H9 (cell line): Measurements from ENCODE around the gene ACP1. TPM values are rescaled to one million over a fixed set of nuclear protein-coding genes. Genes with fewer than 3 reads are reported as not detected.
A peak's percentile ranks its signal among the peaks of the same experiment; 100 is the strongest.

Source experiments
- DNase-seq: peaks from one replicate; pipeline ENCODE4 v3.0.0-alpha.2; 2017
- H2AFZ ChIP-seq: one replicate; pipeline ENCODE4 v1.6.1; 2013; ENCODE audit warnings: mild to moderate bottlenecking, low read length, control low read depth, moderate library complexity
- H2AK5ac ChIP-seq: 2 replicates; pipeline ENCODE4 v1.6.1; 2013; ENCODE audit warnings: low read length, control low read depth, mixed read lengths; ENCODE audit not compliant: insufficient read length
- H2BK120ac ChIP-seq: one replicate; pipeline ENCODE4 v1.6.1; 2013; ENCODE audit warnings: low read depth, mild to moderate bottlenecking, low read length, control low read depth, inconsistent platforms; ENCODE audit not compliant: poor library complexity, severe bottlenecking
- H2BK12ac ChIP-seq: 2 replicates; pipeline ENCODE4 v1.6.1; 2013; ENCODE audit warnings: low read length, control low read depth, mixed read lengths, low read depth; ENCODE audit not compliant: insufficient read length
- H2BK15ac ChIP-seq: 2 replicates; pipeline ENCODE4 v1.6.1; 2013; ENCODE audit warnings: low read depth, low read length, control low read depth
- H2BK20ac ChIP-seq: one replicate; pipeline ENCODE4 v1.6.1; 2013; ENCODE audit warnings: low read depth, mild to moderate bottlenecking, low read length, control low read depth, inconsistent platforms; ENCODE audit not compliant: poor library complexity, severe bottlenecking
- H2BK5ac ChIP-seq: 2 replicates; pipeline ENCODE4 v1.6.1; 2013; ENCODE audit warnings: low read length, control low read depth, mixed read lengths; ENCODE audit not compliant: insufficient read length
- H3K14ac ChIP-seq: 2 replicates; pipeline ENCODE4 v1.6.1; 2013; ENCODE audit warnings: low read length, control low read depth; ENCODE audit not compliant: insufficient read depth
- H3K18ac ChIP-seq: 2 replicates; pipeline ENCODE4 v1.6.1; 2013; ENCODE audit warnings: low read depth, mild to moderate bottlenecking, mixed read lengths, low read length, control low read depth; ENCODE audit not compliant: insufficient read length
- H3K23ac ChIP-seq: 2 replicates; pipeline ENCODE4 v1.6.1; 2013; ENCODE audit warnings: low read length, control low read depth, mixed read lengths, low read depth; ENCODE audit not compliant: insufficient read length
- H3K23me2 ChIP-seq: 2 replicates; pipeline ENCODE4 v1.6.1; 2013; ENCODE audit warnings: low read depth, mild to moderate bottlenecking, mixed read lengths, low read length, control low read depth; ENCODE audit not compliant: insufficient read length, poor library complexity, severe bottlenecking
- H3K27ac ChIP-seq: 2 replicates; pipeline ENCODE4 v1.5.1; 2013; ENCODE audit warnings: low read length, control low read depth, mixed read lengths, low read depth; ENCODE audit not compliant: insufficient read length
- H3K27me3 ChIP-seq: 2 replicates; pipeline ENCODE4 v1.6.1; 2013; ENCODE audit warnings: low read length, control low read depth, inconsistent platforms; ENCODE audit not compliant: insufficient read depth
- H3K4ac ChIP-seq: 2 replicates; pipeline ENCODE4 v1.6.1; 2013; ENCODE audit warnings: low read depth, mild to moderate bottlenecking, control low read depth, inconsistent platforms, low read length, moderate library complexity
- H3K4me1 ChIP-seq: 2 replicates; pipeline ENCODE4 v1.6.1; 2013; ENCODE audit warnings: low read length, control low read depth, inconsistent platforms; ENCODE audit not compliant: insufficient read depth
- H3K4me2 ChIP-seq: 2 replicates; pipeline ENCODE4 v1.6.1; 2013; ENCODE audit warnings: low read length, control low read depth, mixed read lengths; ENCODE audit not compliant: insufficient read length, insufficient read depth
- H3K56ac ChIP-seq: 2 replicates; pipeline ENCODE4 v1.6.1; 2013; ENCODE audit warnings: low read depth, mild to moderate bottlenecking, mixed read lengths, low read length, control low read depth; ENCODE audit not compliant: insufficient read length
- H3K79me1 ChIP-seq: 2 replicates; pipeline ENCODE4 v1.6.1; 2013; ENCODE audit warnings: low read depth, mild to moderate bottlenecking, moderate library complexity, low read length, control low read depth, inconsistent platforms; ENCODE audit not compliant: insufficient read depth, poor library complexity, severe bottlenecking
- H3K79me2 ChIP-seq: 2 replicates; pipeline ENCODE4 v1.6.1; 2013; ENCODE audit warnings: low read length, control low read depth, inconsistent platforms; ENCODE audit not compliant: insufficient read depth
- H3K9ac ChIP-seq: 2 replicates; pipeline ENCODE4 v1.6.1; 2013; ENCODE audit warnings: low read length, control low read depth, mixed read lengths; ENCODE audit not compliant: insufficient read length; ENCODE audit errors: extremely low read depth
- H3K9me3 ChIP-seq: one replicate; pipeline ENCODE4 v1.6.1; 2013; ENCODE audit warnings: low read depth, low read length, inconsistent platforms; ENCODE audit not compliant: control insufficient read depth
- H3T11ph ChIP-seq: one replicate; pipeline ENCODE4 v1.6.1; 2013; ENCODE audit warnings: mild to moderate bottlenecking, low read length, control low read depth, inconsistent platforms
- H4K20me1 ChIP-seq: one replicate; pipeline ENCODE4 v1.6.1; 2013; ENCODE audit not compliant: control insufficient read depth, insufficient read length, insufficient read depth
- H4K5ac ChIP-seq: 2 replicates; pipeline ENCODE4 v1.6.1; 2013; ENCODE audit warnings: low read depth, mild to moderate bottlenecking, mixed read lengths, low read length, control low read depth; ENCODE audit not compliant: insufficient read length
- H4K8ac ChIP-seq: replicated peaks from 2 replicates; pipeline ENCODE4 v1.6.1; 2013; ENCODE audit warnings: low read length, control low read depth, mixed read lengths, low read depth; ENCODE audit not compliant: insufficient read length
- H4K91ac ChIP-seq: 2 replicates; pipeline ENCODE4 v1.6.1; 2013; ENCODE audit warnings: low read depth, mild to moderate bottlenecking, moderate library complexity, mixed read lengths, low read length, control low read depth; ENCODE audit not compliant: insufficient read length
- H3K27ac Mint-ChIP-seq, 3 experiments: 2 replicates in 2 of 3; 3 replicates in 1 of 3; pipeline ENCODE4 v1.8.0; 2020 to 2021; ENCODE audit warnings: mixed read lengths in 3 of 3, mild to moderate bottlenecking in 1 of 3, moderate library complexity in 1 of 3
- H3K27me3 Mint-ChIP-seq: 2 replicates; pipeline ENCODE4 v1.8.0; 2021; ENCODE audit warnings: low read depth, mild to moderate bottlenecking, moderate library complexity, mixed read lengths
- H3K36me3 Mint-ChIP-seq, 3 experiments: 2 replicates in 2 of 3; 3 replicates in 1 of 3; pipeline ENCODE4 v1.8.0; 2020 to 2021; ENCODE audit warnings: low read depth in 3 of 3, mixed read lengths in 3 of 3; ENCODE audit not compliant: insufficient read depth in 1 of 3
- H3K4me1 Mint-ChIP-seq, 2 experiments: 2 replicates each; pipeline ENCODE4 v1.8.0; 2020; ENCODE audit warnings: mixed read lengths in 2 of 2
- H3K4me3 Mint-ChIP-seq, 2 experiments: 2 replicates in 1 of 2; 3 replicates in 1 of 2; pipeline ENCODE4 v1.8.0; 2020 to 2021; ENCODE audit warnings: mild to moderate bottlenecking in 2 of 2, mixed read lengths in 2 of 2, moderate library complexity in 1 of 2
- H3K9me3 Mint-ChIP-seq, 2 experiments: 2 replicates in 1 of 2; 3 replicates in 1 of 2; pipeline ENCODE4 v1.8.0; 2020; ENCODE audit warnings: mild to moderate bottlenecking in 2 of 2, mixed read lengths in 2 of 2, moderate library complexity in 1 of 2
- CTCF ChIP-seq: fragments of 200-600 bp; sonication (generic); conservative IDR thresholded peaks from 3 replicates; pipeline ENCODE4 v1.8.0; 2021; ENCODE audit warnings: antibody characterized with exemption, mild to moderate bottlenecking
- WGBS: extraction: QIAGEN DNeasy Blood & Tissue Kit; methylation state at CpG from one replicate; pipeline ENCODE4 v1.1.7; 2013; ENCODE audit warnings: missing lambda C conversion rate, low lambda C conversion rate, mixed read lengths; ENCODE audit not compliant: insufficient read length; ENCODE audit errors: extremely low coverage; 5-methylcytosine and 5-hydroxymethylcytosine counted together
- total RNA-seq: library from RNA; stranded (reverse); gene quantifications from 2 replicates; pipeline ENCODE4 v1.2.1, GENCODE V29; 2021

ACP1 gene
- total RNA-seq, 1 experiment from 2014 or later, result 143 TPM

DNA sequence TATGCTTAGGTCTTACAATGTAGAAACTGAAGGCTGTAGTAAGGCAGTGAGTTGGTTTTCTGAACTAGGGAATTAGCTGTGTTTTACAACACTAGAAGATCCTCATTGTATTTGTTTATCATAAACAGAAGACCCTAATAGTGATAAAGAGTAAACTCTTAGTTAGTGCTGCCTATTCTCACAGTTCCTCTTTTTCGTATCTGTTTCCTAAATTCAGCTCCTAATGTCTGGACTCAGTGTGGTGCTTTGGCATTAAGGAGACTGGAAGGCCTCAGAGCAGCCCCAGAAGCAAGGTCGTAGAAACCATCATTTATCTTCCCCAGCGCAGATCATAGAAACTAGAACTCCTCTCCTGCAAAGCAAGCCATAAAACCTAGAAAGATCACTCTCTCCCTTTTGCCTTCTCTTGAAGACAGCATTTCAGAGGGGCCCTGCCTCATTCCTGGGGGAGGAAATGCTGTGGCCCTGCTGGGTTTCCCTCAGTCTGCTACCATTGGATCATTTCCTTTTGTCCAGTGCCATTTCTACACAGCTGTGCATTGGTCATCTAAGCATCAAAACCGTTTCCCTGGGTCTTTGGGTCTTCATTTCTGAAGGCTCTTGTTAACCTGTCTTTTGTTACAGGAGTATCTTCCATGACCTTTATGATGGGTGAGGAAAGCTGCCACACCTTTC, 4.7 kb downstream of the ACP1 start:
- Mint-ChIP-seq H3K4me3 (no peak overlapping the region), H3K9me3 (no peaks in the 10 kb centered on the region), H3K36me3 (peaks cover 7 to 27% (median 20%) of the 10 kb centered on the region in 3 experiments), H3K27ac (peak overlapping the region in 1 of 3 experiments; percentile 1; a peak in 1 of 7 replicates), H3K27me3 (no peaks in the 10 kb centered on the region), H3K4me1 (peaks cover 20 to 27% of the 10 kb centered on the region in 2 experiments)
- TF ChIP-seq CTCF, result no peak
- no peak overlapping the region for H3K18ac ChIP-seq
- peaks cover 3% of the 10 kb centered on the region for H4K20me1 ChIP-seq
- peaks cover 65% of the 10 kb centered on the region for H3K79me2 ChIP-seq
- no peak overlapping the region for H2AK5ac ChIP-seq
- no peak overlapping the region for H4K91ac ChIP-seq
- no peaks in the 10 kb centered on the region for H3K27me3 ChIP-seq
- peaks cover 2% of the 10 kb centered on the region; the same call in 1 of the 2 replicates for H3K4me1 ChIP-seq
- peaks cover 7% of the 10 kb centered on the region for H3K23me2 ChIP-seq
- no peak for DNase-seq
- no peak overlapping the region for H2BK20ac ChIP-seq
- no peak overlapping the region for H3K4me2 ChIP-seq
- no peaks in the 10 kb centered on the region for H3K9me3 ChIP-seq
- H2BK15ac ChIP-seq, result no peak overlapping the region
- no peak overlapping the region for H2BK5ac ChIP-seq
- no peak overlapping the region for H4K8ac ChIP-seq
- H3K56ac ChIP-seq, result no peak overlapping the region
- no peak overlapping the region for H2BK120ac ChIP-seq
- no peak overlapping the region for H3K23ac ChIP-seq
- H3K4ac ChIP-seq, result no peak overlapping the region
- H2AFZ ChIP-seq, result no peak overlapping the region
- peaks cover 13% of the 10 kb centered on the region for H3K79me1 ChIP-seq
- no peak overlapping the region for H2BK12ac ChIP-seq
- no CpG with 5 or more reads among the region's 4 CpGs for WGBS
- no peak overlapping the region for H4K5ac ChIP-seq
- no peak overlapping the region for H3K27ac ChIP-seq
- H3T11ph ChIP-seq, result no peak overlapping the region
- H3K14ac ChIP-seq, result no peak overlapping the region
- H3K9ac ChIP-seq, result no peak overlapping the region
